Mammary epithelial cell (primary cell): ENCODE results near the gene HSPB1.

ENCODE experiments used
- EZH2 ChIP-seq: IDR thresholded peaks from 2 replicates; pipeline ENCODE4 v1.6.1; 2012; ENCODE audit warnings: low read length, inconsistent platforms, borderline replicate concordance
- TF ChIP-seq, protein P1 (sequence below), 2 donors: IDR thresholded peaks in 1 of 2; conservative IDR thresholded peaks in 1 of 2; 2 replicates each; pipeline ENCODE4 v1.5.1; 2011 to 2012; ENCODE audit warnings: inconsistent platforms in 2 of 2, low read length in 2 of 2, mild to moderate bottlenecking in 2 of 2, control low read depth in 1 of 2, low read depth in 1 of 2; ENCODE audit not compliant: insufficient read depth in 1 of 2; ENCODE audit errors: extremely low read depth in 1 of 2

DNA sequence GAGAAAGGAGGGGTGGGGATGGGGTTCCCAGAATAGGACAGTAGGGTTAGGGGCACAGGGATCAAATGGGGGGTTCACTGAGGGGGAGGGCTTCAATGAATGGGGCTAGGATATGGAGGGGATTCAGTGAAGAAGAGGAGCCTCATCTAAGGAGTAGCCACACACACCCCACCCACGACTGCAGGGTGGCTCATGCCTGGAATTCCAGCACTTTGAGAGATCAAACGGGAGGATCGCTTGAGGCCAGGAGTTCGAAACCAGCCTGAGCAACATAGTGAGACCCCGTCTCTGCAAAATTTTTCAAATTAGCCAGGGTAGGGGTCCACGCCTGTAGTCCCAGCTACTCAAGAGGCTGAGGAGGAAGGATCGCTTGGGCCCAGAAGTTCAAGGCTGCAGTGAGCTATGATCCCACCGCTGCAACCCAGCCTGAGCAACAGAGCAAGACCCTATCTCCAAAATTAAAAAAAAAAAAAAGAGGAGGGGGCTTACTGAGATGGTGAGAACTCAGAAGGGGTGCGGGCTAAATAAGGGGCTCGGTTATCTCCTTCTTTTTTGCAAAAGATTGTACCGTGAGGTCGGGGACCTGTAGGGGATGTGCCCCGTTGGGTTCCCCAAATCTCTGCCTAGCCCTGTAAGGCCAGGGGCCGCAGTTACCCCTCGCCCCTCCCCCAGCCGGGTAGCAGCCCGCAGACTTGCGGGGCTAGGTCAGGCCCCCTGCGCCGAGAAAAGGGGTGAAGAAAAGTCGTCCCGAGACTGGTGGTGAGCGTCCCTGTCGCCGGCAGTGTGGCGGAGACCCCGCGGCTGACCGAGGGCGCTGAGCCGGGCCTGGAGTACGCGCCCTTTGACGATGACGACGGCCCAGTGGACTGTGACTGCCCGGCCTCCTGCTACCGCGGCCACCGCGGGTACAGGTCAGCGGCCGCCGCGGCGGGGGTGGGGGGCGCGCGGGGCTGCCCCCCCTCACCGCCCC, 43.1 kb upstream of the HSPB1 start:
- TF ChIP-seq, protein P1, sequence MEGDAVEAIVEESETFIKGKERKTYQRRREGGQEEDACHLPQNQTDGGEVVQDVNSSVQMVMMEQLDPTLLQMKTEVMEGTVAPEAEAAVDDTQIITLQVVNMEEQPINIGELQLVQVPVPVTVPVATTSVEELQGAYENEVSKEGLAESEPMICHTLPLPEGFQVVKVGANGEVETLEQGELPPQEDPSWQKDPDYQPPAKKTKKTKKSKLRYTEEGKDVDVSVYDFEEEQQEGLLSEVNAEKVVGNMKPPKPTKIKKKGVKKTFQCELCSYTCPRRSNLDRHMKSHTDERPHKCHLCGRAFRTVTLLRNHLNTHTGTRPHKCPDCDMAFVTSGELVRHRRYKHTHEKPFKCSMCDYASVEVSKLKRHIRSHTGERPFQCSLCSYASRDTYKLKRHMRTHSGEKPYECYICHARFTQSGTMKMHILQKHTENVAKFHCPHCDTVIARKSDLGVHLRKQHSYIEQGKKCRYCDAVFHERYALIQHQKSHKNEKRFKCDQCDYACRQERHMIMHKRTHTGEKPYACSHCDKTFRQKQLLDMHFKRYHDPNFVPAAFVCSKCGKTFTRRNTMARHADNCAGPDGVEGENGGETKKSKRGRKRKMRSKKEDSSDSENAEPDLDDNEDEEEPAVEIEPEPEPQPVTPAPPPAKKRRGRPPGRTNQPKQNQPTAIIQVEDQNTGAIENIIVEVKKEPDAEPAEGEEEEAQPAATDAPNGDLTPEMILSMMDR (conservative IDR thresholded peaks at IDR 0.05 in 1 of 2, IDR thresholded peaks at IDR 0.05 in 1 of 2; ENCODE audit: extremely low read depth in 1 of 2, insufficient read depth in 1 of 2, low read depth in 1 of 2, low read length in 2 of 2) = no peak
- no peak for TF ChIP-seq EZH2
